Lung microvascular endothelial cell (primary cell): Measurements from ENCODE around the gene VSIG8. TPM values are rescaled to one million over a fixed set of nuclear protein-coding genes. Genes with fewer than 3 reads are reported as not detected.
"Not testable (repeated sequence)": the region's sequence is repeated elsewhere in the genome, so short reads cannot be mapped to it uniquely, and the experiment has no call there.

Experiments used
- DNase-seq, 2 donors: peaks; one replicate each; pipeline versions ENCODE4 v3.0.0 to v3.0.0-alpha.2; 2010; ENCODE audit warnings: low read depth in 2 of 2
- total RNA-seq: library from RNA; depleted of rRNA; stranded (reverse); fragments of >200 nt; gene quantifications from 2 replicates; pipeline ENCODE4 v1.2.1, GENCODE V29; 2014

VSIG8 gene
- total RNA-seq, result not detected in 2 replicates

- DNase-seq, result no peak
Observed at GRCh38 chr1:159862557-159862956, at the start of gene VSIG8. Gene VSIG8 (minus strand): TSS chr1:159862657. CDS start chr1:159862521, 136 bp downstream.

- peak in 1 of 2 donors; percentile 31 for DNase-seq
Observed at GRCh38 chr1:159911326-159912070, 49.0 kb upstream of the VSIG8 start.

GRCh38 chr1:159908031-159908940 is 45.8 kb upstream of the VSIG8 start:
- DNase-seq, result no peak

- DNase-seq, result no peak
Observed at GRCh38 chr1:159906960-159907359, 44.5 kb upstream of the VSIG8 start.

GRCh38 chr1:159904036-159904435 is 41.6 kb upstream of the VSIG8 start:
- not testable (repeated sequence) for DNase-seq

GRCh38 chr1:159902541-159902940 is 40.1 kb upstream of the VSIG8 start:
- no peak for DNase-seq

GRCh38 chr1:159900755-159901360 is 38.4 kb upstream of the VSIG8 start:
- DNase-seq, result no peak

- DNase-seq, result peak; percentile 66 to 85
Observed at GRCh38 chr1:159900086-159900680, 37.7 kb upstream of the VSIG8 start, which contains the start of gene CFAP45. Gene CFAP45 (minus strand): TSS chr1:159900165. CDS start chr1:159900098, 67 bp downstream.

GRCh38 chr1:159899634-159900033 is 37.2 kb upstream of the VSIG8 start:
- not testable (repeated sequence) for DNase-seq

- no peak for DNase-seq
Observed at GRCh38 chr1:159898527-159898926, 36.1 kb upstream of the VSIG8 start.

GRCh38 chr1:159897962-159898361 is 35.5 kb upstream of the VSIG8 start:
- DNase-seq, result no peak

- DNase-seq, result no peak
Observed at GRCh38 chr1:159896546-159896930, 34.1 kb upstream of the VSIG8 start.

GRCh38 chr1:159895836-159896545 is 33.5 kb upstream of the VSIG8 start:
- DNase-seq, result no peak

GRCh38 chr1:159895286-159895685 is 32.8 kb upstream of the VSIG8 start:
- DNase-seq, result no peak

GRCh38 chr1:159892944-159893343 is 30.5 kb upstream of the VSIG8 start:
- DNase-seq, result no peak

- peak; percentile 91 to 95 for DNase-seq
Observed at GRCh38 chr1:159891275-159892157, 29.1 kb upstream of the VSIG8 start.

GRCh38 chr1:159890390-159890789 is 27.9 kb upstream of the VSIG8 start:
- peak in 1 of 2 donors; percentile 24 for DNase-seq

GRCh38 chr1:159889821-159890252 is 27.4 kb upstream of the VSIG8 start:
- DNase-seq, result peak; percentile 40 to 96

- DNase-seq, result no peak
Observed at GRCh38 chr1:159889202-159889601, 26.7 kb upstream of the VSIG8 start.

GRCh38 chr1:159884296-159884695 is 21.8 kb upstream of the VSIG8 start:
- no peak for DNase-seq
